KMS-11 (cell line): Measurements from ENCODE around the gene KAZN.

Experiments used
- H2AFZ ChIP-seq: fragments of 200-600 bp; sonication (generic); 2 replicates; pipeline ENCODE4 v1.6.1; 2016; ENCODE audit warnings: antibody characterized with exemption, mixed run types, low read depth
- H3K27ac ChIP-seq: fragments of 200-600 bp; sonication (generic); 2 replicates; pipeline ENCODE4 v1.6.1; 2016; ENCODE audit warnings: mild to moderate bottlenecking, mixed run types
- H3K27me3 ChIP-seq: fragments of 200-600 bp; sonication (generic); 2 replicates; pipeline ENCODE4 v1.6.1; 2017; ENCODE audit warnings: mild to moderate bottlenecking, low read depth, mixed run types, moderate library complexity; ENCODE audit not compliant: insufficient read depth
- H3K36me3 ChIP-seq: fragments of 200-600 bp; sonication (generic); 2 replicates; pipeline ENCODE4 v1.6.1; 2017; ENCODE audit warnings: mild to moderate bottlenecking, mixed run types; ENCODE audit not compliant: insufficient read depth
- H3K4me1 ChIP-seq: fragments of 200-600 bp; sonication (generic); 2 replicates; pipeline ENCODE4 v1.6.1; 2016; ENCODE audit warnings: mild to moderate bottlenecking, low read depth, mixed run types; ENCODE audit not compliant: poor library complexity, severe bottlenecking
- H3K4me2 ChIP-seq: fragments of 200-600 bp; sonication (generic); 2 replicates; pipeline ENCODE4 v1.7.0; 2016; ENCODE audit warnings: mild to moderate bottlenecking, mixed run types
- H3K4me3 ChIP-seq: fragments of 200-600 bp; sonication (generic); IDR thresholded peaks from 2 replicates; pipeline ENCODE4 v1.6.1; 2017; ENCODE audit warnings: low read depth, low read length, mixed read lengths; ENCODE audit not compliant: insufficient read depth
- H3K79me2 ChIP-seq: fragments of 200-600 bp; sonication (generic); 2 replicates; pipeline ENCODE4 v1.6.1; 2016; ENCODE audit warnings: low read depth, mixed run types; ENCODE audit not compliant: insufficient read depth
- H3K9ac ChIP-seq: fragments of 200-600 bp; sonication (generic); 2 replicates; pipeline ENCODE4 v1.6.1; 2016; ENCODE audit warnings: mild to moderate bottlenecking, mixed run types
- H4K20me1 ChIP-seq: fragments of 200-600 bp; sonication (generic); 2 replicates; pipeline ENCODE4 v1.6.1; 2016; ENCODE audit warnings: mild to moderate bottlenecking, mixed run types; ENCODE audit not compliant: insufficient read depth
- TF ChIP-seq, protein P1 (sequence below): fragments of 200-600 bp; sonication (generic); conservative IDR thresholded peaks from 2 replicates; pipeline ENCODE4 v1.6.1; 2017; ENCODE audit warnings: low read depth, mild to moderate bottlenecking, antibody characterized with exemption, low read length, moderate library complexity, mixed read lengths

KAZN gene

GRCh38 chr1:15154480-15155036 lies 556.1 kb downstream of the KAZN start:
- Histone ChIP-seq H3K27ac (no peak overlapping the region), H3K4me3 (peak overlapping the region; percentile 62), H3K27me3 (no peaks in the 10 kb centered on the region), H2AFZ (peak overlapping the region; percentile 75), H3K4me2 (peak overlapping the region; percentile 60; the same call in 1 of the 2 replicates), H3K4me1 (peaks cover 42% of the 10 kb centered on the region), H4K20me1 (no peaks in the 10 kb centered on the region), H3K79me2 (no peaks in the 10 kb centered on the region), H3K36me3 (no peaks in the 10 kb centered on the region), H3K9ac (no peak overlapping the region)
- TF ChIP-seq, protein P1, sequence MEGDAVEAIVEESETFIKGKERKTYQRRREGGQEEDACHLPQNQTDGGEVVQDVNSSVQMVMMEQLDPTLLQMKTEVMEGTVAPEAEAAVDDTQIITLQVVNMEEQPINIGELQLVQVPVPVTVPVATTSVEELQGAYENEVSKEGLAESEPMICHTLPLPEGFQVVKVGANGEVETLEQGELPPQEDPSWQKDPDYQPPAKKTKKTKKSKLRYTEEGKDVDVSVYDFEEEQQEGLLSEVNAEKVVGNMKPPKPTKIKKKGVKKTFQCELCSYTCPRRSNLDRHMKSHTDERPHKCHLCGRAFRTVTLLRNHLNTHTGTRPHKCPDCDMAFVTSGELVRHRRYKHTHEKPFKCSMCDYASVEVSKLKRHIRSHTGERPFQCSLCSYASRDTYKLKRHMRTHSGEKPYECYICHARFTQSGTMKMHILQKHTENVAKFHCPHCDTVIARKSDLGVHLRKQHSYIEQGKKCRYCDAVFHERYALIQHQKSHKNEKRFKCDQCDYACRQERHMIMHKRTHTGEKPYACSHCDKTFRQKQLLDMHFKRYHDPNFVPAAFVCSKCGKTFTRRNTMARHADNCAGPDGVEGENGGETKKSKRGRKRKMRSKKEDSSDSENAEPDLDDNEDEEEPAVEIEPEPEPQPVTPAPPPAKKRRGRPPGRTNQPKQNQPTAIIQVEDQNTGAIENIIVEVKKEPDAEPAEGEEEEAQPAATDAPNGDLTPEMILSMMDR: peak; percentile 23; the same call in 1 of the 2 replicates

DNA sequence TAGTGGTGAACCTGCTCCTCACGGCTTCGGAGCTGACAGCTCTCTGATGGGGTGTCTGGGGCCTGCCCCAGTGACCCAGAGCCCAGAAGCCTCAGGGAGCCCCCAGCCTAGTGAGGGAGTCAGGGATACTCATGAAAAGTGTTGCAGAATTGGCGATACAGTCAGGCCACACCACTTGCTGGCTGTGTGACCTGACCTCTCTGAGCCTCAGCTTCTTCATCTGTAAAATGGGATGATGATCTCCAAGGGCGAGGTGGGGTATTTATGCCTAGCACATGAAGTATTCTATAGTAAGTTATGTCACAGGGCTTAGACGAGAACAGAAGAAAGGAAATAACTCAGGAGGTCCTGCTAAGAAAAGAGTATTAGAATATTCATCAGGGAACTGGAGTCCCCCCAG lies 556.7 kb downstream of the KAZN start:
- TF ChIP-seq, protein P1: no peak
- Histone ChIP-seq H3K36me3 (no peaks in the 10 kb centered on the region), H3K4me2 (peak overlapping the region; percentile 79; the same call in 1 of the 2 replicates), H3K27ac (no peak overlapping the region), H3K4me1 (peaks cover 46% of the 10 kb centered on the region), H3K4me3 (no peak overlapping the region), H3K9ac (no peak overlapping the region), H3K27me3 (no peaks in the 10 kb centered on the region), H4K20me1 (no peaks in the 10 kb centered on the region), H2AFZ (no peak overlapping the region), H3K79me2 (no peaks in the 10 kb centered on the region)

GRCh38 chr1:15155888-15156741 lies 557.6 kb downstream of the KAZN start:
- peak overlapping the region; percentile 79 for H3K4me2 ChIP-seq
- peak overlapping the region; percentile 23; the same call in 1 of the 2 replicates for H3K9ac ChIP-seq
- H3K27me3 ChIP-seq: no peaks in the 10 kb centered on the region
- H3K27ac ChIP-seq: peak overlapping the region; percentile 67
- peak overlapping the region; percentile 76 for H3K4me3 ChIP-seq
- H3K36me3 ChIP-seq: no peaks in the 10 kb centered on the region
- H3K79me2 ChIP-seq: no peaks in the 10 kb centered on the region
- H2AFZ ChIP-seq: peak overlapping the region; percentile 52; the same call in 1 of the 2 replicates
- TF ChIP-seq, protein P1: no peak
- H4K20me1 ChIP-seq: no peaks in the 10 kb centered on the region
- peaks cover 56% of the 10 kb centered on the region for H3K4me1 ChIP-seq

DNA sequence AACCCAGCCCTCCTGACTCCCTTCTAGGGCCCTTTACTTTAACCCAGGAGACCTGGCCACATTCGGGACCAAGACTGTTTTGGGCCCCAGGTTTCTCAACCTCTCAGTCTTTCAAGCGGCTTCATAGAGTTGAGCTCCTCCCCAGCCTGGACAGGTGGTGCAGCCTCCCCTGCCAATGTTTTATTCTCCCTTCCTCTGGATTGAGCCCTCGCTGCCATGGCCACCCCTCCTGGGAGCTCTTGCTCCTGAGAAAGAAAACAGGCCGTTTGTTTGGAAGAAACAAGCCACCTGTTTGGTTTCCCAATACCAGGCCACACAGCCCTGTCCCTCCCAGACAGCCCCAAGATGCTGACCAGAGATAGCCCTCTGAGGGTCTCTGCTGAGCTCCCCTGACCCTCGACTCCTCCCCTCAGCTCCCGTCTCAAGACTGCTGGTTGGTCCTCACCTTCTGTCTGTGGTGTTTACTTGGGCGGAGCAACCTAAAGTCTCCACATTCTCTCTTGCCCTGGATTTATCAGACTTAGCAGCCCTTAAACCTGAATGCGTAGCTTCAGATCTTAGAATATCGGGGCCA lies 558.4 kb downstream of the KAZN start:
- H3K36me3 ChIP-seq: no peaks in the 10 kb centered on the region
- peak overlapping the region; percentile 52; the same call in 1 of the 2 replicates for H2AFZ ChIP-seq
- peak overlapping the region; percentile 76 for H3K4me3 ChIP-seq
- H3K27ac ChIP-seq: peak overlapping the region; percentile 67
- no peaks in the 10 kb centered on the region for H4K20me1 ChIP-seq
- no peaks in the 10 kb centered on the region for H3K79me2 ChIP-seq
- peaks cover 63% of the 10 kb centered on the region for H3K4me1 ChIP-seq
- peak overlapping the region; percentile 23; the same call in 1 of the 2 replicates for H3K9ac ChIP-seq
- H3K4me2 ChIP-seq: peak overlapping the region; percentile 79
- TF ChIP-seq, protein P1: no peak
- H3K27me3 ChIP-seq: no peaks in the 10 kb centered on the region
